Stimulated activated naive CD8-positive, alpha-beta T cell treated with anti-CD3 and anti-CD28 coated beads, Interleukin-15, Interleukin-2, amounts not matched to agents 100 U/mL and 50 U/mL, for 24 hours (primary cell): Measurements from ENCODE around the gene CTSE.

ENCODE experiments used
- ATAC-seq: fragments of 150-1000 bp; cut with Tn5 transposase; one replicate; pipeline ENCODE4 v1.10.0; 2021
- DNase-seq: peaks from one replicate; pipeline ENCODE4 v3.0.0; 2021

The CTSE gene

DNA sequence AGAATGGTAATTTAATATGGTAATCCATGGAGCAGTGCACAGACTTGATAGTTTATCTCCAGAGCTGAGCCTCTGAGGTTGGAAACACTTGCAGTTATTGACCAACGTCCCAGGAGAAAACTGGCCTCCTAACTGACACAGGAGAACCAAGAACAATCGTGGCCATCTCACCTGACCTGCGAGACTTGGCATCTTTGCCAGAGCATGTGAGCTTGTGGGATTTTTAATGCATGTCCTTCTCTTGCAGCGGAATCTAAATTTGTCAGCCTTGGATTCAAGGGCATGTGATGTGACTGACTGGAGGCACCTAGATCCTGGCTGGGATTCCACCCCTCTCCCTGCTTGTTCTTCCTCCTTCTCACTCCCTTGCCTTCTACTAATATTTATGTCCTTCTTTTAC lies 52.6 kb downstream of the CTSE start:
- ATAC-seq (no peak), DNase-seq (no peak)

DNA sequence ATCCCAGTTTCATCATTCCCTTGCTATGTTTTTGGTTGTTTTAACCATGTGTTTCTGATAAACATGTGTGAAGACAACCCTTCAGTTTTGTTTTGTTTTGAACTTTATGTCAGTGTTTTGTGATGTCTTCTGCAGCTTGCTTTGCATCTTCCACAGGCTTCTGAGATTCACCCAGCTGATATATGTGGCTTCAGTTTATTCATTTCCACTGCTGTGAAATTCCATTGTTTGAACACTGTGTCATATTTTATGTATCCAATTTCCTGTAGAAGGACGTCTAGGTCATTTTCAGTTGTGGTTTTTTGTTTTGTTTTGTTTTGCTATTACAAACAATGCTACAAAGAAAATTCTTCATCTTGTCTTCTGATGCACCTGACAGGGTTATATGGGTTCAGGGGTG lies 53.2 kb downstream of the CTSE start:
- no peak for ATAC-seq
- DNase-seq, result no peak

DNA sequence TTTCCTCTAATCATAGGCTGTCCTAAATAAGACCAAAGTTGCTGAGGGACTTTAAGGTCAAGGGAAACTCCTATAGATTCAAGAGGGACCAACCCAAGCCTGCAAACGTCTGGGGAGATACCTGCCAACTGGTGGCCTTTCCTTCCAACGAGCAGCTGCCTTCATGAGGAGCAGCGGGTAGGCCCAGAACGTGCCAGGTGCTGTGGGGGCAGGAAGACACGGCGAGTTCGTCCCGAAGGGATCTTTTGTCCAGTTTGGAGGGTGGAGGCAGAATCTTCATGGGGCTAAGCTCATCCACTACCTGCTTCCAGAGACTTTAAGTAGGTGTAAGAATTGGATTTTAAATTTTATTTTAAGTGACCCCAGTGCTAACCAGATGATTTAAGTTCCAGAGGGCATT lies 54.5 kb downstream of the CTSE start:
- no peak for ATAC-seq

GRCh38 chr1:205967554-205968335 lies 56.0 kb downstream of the CTSE start:
- DNase-seq (no peak), ATAC-seq (no peak)

More for the DNA sequence above, 54.5 kb downstream of the CTSE start:
- no peak for DNase-seq

DNA sequence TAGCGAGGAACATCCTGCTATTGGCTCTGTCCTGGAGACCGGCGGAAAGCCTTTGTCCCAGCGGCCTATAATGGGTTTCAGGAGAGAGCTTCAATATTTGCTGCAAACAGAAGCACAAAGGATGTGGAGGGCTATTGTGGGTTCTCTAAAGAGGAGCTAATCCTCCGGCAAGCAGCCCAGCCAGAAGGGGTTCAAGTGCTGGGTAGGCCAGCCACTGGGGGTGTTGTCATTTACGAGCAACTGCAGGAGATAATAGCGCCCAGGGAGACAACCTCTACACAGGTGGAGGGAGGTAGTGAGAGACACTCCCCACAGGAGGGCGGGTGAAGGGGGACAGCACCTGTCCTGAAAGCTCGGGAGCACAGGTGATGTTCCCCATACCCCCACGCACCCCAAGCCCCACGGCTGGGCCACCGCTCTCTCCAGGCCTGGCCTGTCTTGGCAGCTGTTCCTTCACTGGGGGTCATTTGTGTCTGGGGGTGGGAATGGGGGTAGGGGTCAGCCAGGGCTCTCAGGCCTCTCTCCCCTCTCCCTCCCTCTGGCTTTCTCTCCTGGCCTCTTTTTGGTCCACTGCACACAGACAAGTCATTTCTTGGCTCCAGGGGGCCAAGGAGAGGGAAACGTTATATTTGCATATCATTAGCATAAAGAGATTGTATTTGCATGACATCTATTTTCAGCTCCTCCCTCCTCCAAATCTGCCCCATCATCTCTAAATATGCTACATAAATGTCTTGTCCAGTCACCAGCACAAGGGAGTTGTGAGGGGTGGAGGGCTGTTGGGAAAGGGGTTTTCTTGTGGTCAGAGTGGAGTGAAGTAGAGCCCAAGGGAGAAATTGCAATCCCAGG lies 58.4 kb downstream of the CTSE start:
- ATAC-seq (no peak), DNase-seq (no peak)

DNA sequence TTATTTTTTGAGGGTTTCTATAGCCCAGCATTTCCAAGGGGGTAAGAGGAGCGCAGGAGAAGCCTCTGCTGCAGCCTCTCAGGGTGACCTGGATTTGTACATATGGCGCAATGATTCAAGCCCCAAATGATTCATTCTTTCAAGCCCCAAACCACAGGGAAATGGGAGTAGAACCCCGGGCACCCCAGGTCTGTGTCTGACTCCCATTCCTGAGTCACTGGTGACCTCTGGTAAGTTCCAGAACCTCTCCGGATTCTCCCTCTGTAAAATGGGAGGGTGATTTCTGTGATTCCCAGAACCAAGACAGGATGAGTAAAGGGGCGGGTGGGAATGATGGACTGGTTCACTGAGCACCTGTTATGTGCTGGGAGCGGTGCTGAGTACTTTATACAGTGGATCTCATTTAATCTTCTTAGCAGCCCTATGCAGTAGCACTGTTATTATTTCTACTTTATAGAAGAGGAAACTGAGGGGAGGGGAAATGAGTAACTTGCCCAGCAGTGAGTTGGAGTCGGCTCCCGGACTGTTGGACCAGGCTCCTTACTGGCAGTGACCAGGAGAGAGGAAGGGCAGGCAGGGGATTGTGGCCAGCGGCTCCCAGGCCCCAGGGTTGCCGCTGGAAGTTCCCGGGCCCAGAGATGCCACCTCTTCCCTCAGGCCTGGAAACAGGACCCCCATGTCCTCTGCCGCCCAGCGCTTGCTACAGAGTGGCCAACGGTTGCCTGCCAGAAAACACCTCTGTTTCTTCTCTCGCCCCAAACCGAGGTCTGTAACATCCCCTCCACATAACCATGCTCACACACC lies 60.1 kb downstream of the CTSE start:
- ATAC-seq (no peak), DNase-seq (no peak)

DNA sequence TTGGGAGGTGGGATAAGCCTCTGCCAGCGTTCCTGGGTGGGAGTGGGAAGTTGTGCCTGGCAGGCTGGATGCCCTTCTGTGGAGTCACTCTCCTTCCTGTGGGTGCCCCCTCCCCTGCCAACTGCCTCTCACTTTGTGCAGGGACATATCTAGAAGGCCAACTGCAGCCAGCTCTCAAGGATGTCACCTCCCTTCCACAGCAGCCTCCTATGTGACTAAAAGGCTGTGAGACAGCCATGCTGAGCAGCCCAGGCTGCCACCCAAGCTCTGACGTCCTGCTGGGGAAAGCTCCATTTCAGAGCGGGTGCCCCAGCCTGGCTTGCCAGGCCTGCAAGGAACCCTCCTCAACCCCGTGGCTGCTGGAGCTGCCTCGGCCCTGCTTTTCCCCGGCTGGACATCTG lies 60.9 kb downstream of the CTSE start:
- ATAC-seq, result no peak
- DNase-seq, result no peak

GRCh38 chr1:205961991-205962820 lies 61.5 kb downstream of the CTSE start:
- DNase-seq (no peak), ATAC-seq (no peak)

DNA sequence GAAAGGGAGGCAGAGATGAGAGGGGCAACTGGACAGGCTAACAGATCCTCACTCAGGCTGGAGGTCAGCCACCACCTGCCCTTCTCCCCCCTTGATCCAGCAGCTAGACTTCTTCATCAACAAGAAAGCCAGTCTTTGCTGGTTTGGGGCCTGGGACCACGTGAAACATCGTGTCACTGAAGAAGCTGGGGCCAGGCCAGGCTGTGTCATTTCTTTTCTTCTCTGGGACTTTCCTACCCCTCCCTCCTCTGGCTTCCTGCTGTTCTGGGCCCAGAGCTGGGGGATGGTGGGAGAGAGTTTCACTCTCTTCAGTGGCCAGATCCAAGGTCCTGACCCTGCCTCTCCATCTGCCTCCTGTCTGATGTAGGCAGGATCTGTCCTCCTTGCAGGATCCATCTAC lies 62.3 kb downstream of the CTSE start:
- peak; percentile 69 for ATAC-seq
- peak; percentile 24 for DNase-seq

DNA sequence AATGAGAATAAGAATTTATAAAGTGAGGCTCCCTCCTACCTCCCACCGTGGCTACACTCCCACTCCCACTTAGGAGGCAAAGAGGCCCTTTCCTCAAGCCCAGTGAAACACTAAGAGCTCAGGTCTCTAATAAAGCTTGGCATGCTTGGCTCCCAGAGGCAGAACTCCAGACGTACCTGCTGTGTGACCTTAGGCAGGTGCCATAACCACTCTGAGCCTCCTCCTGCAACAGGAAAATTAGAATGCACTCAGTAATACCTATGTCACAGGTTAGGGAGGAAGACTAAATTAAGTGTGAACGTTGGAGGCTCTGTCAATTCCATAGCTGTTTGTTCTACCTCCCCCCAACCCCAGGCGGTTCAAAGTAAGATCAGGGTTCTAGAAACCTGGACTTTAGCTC lies 63.9 kb downstream of the CTSE start:
- DNase-seq, result no peak
- no peak for ATAC-seq
